NCI-H526 treated with DMSO at 0.1 percent for 48 hours (cell line): Measurements from ENCODE around the gene ADRA1B.
"Not testable (repeated sequence)": the region's sequence is repeated elsewhere in the genome, so short reads cannot be mapped to it uniquely, and the experiment has no call there.

Experiments used
- DNase-seq: peaks from one replicate; lab custom pipeline; 2025; lab: John Stamatoyannopoulos, UW

ADRA1B gene

DNA sequence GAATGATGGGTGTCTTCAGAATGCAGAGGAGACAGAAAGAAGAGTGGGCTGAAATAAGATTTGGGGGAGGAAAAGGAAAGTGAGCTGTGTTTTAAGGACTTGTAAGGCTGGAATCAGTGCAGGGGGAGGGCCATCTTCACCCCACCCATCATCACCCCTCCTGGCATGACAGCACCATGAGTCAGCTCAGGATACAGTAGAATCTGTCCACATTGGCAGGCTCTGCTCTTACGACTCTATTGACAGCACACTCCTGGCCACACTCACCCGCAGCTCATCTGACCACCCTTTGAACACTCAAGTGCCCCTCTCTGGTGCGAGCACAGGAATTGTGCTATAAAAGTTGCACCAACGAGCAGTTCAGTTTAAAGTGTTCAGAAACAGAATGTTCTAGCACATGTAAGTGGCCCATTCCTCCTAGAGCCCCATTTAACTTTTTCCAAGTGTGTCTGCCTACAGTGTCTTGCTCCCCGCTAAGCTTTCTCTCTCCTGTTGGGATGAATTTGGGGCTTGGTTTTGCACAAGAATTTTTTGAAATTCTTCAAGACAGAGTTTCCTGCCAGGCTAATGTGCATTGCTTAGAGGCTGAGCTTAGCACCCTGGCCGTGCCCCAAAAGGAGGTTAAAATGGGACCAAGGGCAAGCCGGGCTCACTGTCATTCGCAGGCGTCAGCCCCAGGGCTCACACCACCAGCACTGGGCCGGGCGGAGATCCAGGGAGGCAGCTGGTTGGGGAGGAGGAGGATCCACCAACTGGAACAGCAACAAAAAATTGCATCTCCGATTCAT lies 12.0 kb downstream of the ADRA1B start:
- no peak for DNase-seq

DNA sequence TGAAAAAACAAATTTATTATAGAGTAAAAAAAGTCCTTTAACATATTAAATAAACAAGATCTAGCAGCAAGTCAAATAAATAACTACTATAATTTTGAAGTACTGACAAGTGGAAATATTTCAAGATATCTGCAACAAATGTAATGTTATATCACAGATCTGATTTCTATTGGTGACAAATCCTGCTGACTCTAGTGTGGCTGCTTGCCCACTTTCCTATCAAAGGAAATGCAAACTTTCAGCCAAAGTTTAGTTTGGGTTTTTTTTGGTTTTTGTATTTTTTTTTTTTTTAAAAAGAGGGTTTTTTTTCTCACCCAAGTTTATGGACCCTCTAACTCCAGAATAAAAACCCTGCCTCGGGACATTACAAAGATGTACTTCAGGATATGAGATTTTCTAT lies 12.9 kb downstream of the ADRA1B start:
- no peak for DNase-seq

DNA sequence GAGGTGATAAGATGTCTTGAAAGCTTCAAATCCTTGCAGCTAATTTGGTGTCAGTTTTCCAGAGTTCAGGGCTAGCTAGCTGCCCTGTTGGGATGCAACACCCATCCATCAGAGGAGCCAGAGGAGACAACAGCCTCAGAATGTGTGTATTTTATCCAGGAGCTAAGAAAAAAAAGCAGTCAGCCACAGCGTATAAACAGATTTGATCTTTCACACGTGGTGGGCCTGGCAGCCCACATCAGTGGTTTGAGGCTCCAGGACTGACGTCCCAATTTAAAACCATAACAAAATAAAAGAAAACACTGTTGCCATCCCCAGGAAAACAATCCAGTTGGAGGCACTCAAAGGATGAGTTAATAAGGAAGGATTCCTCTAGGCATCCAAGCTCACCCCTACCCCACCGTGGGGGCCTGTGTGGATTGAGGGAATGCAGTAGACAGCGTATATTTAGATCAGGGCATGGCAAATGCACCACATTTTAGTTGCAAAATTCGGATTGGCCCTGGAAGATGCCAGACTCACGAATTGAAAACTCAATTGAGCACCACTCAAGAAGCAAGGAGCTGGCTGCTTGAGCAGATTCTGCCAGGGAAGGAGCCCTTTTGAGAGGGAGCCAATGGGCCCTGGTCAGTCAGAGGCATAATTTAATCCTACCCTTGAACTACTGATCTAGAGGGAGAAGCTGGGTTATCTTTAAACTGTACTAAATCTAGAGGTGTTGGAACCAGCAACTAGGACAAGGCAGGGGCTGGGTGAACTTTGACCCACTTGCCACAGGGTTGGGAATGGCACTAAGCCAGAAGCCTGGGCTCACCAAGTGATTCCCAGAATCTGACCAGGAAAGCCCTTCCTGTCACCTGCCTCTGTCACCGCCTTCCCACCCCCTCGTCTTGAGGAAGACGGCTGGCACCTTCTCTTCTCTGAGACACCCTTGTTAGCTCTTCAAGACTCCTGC lies 17.5 kb downstream of the ADRA1B start:
- no peak for DNase-seq

DNA sequence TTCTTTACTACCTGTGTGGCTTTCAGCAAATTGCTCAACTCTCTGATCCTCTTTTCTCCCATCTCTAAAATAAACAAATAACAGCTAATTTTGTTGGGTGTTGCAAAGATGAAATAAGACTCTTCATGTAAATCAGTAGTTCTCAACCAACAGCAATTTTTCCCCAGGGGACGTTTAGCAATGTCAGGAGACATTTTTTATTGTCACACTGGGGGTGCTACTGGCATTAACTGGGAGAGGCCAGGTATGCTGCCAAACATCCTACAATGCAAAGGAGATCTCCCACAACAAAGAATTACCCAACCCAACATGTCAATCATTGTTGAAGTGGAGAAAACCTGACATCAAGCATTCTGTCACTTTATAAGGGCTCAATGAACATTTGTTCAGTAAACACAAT lies 19.7 kb downstream of the ADRA1B start:
- no peak for DNase-seq

DNA sequence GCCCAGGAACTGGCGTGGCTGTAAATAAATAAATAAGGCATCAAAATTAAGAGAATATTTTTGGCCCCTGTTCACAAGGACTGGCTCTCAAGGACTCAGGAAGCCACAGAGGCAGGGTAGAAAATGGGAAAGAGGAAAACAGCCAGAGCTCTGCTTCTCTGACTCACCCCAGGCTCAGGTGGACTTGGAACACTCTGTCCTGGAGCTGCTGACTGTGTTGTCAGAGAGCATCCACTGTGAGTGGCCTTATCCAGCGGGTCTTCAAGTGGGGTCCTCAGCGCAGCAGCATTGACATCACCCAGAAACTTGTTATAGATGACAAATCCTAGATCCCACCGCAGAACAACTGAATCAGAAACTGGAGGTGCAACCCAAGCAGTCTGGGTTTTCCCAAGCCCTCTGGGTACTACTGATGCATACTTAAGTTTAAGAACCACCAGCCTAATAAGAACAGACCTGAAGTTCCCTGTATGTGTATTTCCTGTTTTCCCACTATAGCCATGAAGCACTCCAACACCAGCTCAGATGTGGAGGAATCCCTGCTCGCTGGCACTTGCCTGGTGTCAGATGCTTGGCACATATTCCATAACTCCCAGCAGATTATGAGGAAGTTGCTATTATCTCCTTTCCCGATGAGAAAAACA lies 20.5 kb downstream of the ADRA1B start:
- no peak for DNase-seq

DNA sequence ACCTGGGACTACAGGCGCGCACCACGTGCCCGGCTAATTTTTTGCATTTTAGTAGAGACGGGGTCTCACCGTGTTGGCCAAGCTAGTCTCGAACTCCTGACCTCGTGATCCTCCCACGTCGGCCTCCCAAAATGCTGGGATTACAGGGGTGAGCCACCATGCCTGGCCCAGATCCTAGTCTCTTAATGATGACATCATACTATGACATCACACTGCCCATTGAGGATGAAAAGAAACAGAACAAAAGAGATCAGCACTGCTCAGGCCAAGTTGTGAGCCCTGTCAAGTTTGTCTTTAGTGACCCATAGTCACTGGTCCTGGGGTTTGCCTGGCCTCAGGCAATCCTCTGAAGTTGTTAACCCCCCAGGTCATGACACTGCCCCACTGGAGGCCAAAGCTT lies 21.3 kb downstream of the ADRA1B start:
- DNase-seq: no peak

DNA sequence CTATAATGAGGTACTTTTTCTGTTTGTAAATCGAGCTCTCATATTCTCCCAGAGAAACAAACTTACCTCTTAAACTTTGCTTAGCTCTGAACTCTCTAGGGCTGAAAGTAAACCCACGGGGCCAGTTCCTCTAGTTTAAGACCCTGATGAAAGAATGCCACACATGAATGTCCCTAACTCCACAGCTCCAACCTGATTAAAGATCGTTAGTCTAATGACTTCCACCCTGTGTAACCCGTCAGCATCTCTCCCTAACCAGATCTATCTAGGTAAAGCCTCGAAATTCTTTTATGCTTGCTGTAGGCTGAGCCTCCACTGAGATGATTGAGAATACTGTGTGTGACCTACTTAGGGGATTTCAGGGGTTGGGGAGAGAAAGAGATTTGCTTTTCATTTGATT lies 27.0 kb downstream of the ADRA1B start:
- no peak for DNase-seq

DNA sequence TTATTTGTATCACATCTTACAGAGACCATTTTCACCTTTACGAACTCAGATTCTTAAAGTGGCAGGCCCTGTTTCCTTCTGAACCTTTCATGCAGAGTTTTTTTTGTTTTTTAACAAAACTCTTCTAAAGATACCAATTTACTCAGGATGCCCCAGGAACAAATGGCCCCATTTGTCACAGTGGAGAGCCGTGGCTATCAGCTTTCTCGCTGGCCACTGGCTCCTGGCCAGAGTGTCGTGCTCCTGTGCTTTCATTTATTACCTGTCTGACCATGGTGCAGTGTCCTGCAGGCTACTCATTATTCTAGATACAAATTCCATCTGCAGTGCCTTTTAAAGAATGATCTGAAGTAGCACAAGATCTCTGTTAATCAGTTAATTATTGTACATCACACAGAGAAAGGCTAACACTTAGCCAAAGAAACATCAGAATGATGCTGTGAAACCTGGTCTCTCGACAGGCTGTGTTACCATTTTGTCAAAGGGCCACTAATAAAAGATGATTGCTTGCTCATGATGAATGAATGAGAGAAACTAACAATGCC lies 27.8 kb downstream of the ADRA1B start:
- no peak for DNase-seq

DNA sequence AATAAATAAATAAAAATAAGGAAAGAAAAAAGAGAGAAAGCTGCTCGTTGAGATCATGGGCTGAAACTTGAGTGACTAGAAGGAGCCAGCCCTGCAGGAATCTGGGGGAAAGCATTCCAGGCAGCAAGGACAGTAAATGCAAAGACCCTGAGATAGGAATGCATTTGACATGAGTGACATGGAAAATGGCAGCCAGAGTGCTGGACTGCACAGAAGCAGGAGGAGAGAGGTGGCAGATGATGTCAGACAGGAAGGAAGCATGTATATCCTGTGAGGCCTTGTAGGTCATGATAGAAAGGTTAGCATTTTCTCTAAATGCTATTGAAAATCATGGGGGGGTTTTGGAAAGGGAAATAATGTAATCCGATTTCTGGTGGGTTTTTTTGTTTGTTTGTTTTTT lies 29.1 kb downstream of the ADRA1B start:
- no peak for DNase-seq

DNA sequence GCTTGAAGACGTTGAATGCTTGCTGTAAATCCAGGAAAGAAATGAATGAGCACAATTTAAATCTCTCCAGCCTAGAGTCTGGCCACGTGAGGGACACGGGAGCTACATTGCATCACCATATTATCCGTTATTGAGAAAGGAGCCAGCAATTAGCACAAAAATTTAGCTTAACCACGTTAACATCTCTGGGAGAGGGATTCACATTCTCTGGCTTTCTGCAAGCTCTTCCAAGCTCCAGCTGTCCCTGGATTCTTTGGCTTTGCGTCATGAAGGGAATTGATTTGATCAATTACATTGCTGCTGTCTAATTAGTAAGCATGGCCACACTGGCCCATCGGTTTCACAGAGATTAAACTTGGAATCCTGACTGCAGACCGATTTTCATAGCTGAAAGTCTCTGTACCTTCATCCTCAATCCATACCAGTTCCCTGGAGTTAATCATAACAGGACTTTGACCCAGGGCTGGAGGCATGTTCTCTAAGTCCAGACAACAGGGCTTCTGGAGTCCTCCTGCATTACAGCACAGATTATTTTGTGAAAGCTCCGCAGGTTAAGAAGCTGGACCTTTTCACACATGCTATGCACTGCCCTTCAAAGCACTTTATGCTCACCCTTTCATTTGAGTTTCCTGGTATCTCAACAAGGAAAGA lies 31.6 kb downstream of the ADRA1B start:
- DNase-seq: no peak

DNA sequence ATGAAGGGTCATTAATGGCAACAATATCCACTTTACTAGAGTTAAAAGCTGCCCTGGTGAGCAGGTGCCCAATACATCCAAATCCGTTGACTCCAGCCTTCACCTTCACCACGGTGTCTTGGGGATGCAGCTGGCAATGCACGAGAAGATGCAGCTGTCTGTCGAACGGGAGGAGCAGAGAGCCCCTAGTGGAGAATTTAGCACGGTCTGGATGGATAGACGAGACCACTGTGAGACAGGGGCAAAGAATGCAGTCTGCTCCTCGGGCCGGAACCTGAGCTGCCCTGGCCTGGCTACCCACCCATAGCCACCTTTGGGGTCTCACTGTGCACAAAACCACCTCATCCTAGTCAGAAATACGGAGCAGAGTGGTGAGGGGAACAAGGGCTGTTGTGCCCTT lies 35.1 kb downstream of the ADRA1B start:
- DNase-seq: no peak

DNA sequence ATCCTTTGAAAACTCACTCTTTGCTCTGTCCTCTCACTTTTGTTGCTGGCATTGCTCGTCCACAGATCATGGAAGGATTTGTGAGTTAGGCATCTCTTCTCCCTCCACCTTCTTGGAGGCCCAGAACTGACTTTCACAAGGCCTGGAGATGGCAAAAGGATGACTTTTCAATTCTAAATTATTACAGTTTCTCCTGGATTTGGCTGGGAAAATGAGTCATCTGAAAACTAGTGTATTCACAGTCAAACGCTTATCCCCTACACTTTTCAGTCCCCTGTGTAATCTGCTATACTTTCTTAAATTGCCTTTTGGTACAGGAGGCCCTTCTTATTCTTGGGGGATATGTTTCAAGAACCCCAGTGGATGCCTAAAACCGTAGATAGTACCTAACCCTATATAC lies 35.6 kb downstream of the ADRA1B start:
- no peak for DNase-seq

DNA sequence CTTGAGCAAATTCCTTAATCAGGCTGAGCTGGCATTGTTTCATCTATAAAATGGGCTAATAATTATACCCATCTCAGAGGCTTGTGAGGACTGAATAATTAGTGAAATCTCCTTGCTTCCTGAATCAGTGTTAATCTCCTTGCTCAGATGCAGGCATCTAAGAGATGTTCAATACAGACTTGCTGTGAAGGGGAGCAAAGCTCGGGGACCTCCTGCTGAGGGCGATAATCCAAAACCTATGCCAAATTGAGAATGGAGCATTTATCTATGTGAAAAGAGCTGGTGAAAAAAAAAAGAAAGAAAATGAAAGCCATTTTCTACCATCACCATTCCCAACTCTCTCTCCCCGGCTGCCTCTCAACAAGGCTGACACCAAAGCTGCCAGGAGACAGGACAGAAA lies 37.3 kb downstream of the ADRA1B start:
- no peak for DNase-seq

DNA sequence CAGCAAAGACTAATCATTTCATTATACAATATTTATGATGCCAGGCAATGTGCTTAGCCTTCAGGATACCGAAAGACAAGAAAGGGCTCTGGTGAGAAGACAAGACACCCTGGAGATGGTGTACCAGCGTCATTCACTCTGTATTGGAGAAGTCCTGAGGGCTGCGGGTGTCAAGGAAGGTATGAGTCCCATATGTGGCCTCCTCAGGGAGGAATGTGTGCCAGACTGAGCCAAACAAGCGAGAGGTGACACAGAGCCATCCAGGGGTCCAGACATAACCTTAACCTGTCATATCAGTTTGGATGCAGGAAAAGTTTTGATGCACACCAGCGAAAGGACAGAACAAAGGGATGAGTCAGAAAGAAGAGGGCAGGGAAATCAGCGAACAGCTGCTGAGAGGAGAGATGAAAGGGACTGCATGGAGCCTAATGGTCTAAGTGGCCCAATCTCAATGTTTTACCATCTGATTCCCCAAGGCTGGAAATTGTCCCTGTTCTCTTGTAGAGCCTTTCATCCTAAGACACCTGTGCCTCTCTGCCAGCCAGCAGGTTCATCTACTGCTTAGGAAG lies 38.9 kb downstream of the ADRA1B start:
- no peak for DNase-seq

DNA sequence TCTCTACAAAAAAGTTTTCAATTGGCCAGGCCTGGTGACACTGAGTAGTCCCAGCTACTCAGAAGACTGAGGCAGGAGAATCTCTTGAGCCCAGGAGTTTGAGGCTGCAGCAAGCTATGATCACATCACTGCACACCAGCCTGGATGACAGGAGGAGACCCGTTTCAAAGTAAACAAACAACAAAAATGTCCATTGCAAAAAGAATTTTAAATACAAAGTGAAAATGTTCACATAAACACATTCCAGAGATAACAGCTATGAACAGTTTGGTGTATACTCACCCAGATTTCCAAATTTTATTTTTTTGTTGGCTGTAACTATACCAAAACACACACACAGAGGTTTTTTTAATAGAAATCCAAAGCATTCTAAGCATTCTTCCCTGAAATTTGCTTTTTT lies 39.8 kb downstream of the ADRA1B start:
- no peak for DNase-seq

DNA sequence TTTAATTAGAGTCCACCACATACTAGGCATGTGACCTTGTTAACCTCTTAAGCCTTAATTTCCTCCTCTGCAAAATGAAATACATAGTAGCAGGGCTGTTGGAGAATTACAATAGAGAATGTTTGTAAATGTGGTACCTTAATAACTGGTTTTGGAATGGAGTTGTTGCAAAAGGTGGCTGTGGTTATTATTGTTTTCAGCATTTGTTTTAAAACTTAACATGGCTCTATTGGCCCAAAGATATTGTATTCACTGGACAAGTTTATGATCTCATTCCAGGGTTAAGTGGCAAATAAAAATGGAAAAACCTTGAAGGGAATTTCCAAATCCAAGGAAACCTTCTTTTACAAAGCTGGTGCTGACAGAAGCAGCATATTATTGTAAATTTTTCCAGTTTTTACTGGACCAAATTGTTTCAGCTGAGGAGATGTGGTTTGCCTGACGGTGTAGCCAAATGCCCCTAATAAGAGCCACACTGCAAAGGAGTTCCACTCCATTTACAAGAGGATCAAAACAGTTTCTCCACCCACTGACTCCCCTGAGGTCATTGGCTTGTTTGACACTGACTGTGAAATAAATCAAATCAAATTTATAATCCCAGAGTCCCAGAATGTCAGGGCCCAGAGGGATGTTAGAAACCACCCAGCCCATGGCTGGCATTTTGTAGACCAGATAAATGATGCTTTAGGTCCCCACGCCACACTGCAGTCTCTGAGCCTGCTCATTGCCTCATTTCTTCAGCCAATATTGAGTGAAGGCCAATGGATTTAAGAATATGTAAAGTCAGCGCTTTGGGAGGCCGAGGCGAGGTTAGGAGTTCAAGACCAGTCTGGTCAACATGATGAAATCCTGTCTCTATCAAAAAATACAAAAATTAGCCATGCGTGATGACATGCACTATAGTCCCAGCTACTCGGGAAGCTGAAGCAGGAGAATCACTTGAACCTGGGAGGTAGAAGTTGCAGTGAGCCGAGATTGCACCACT lies 45.2 kb downstream of the ADRA1B start:
- no peak for DNase-seq

DNA sequence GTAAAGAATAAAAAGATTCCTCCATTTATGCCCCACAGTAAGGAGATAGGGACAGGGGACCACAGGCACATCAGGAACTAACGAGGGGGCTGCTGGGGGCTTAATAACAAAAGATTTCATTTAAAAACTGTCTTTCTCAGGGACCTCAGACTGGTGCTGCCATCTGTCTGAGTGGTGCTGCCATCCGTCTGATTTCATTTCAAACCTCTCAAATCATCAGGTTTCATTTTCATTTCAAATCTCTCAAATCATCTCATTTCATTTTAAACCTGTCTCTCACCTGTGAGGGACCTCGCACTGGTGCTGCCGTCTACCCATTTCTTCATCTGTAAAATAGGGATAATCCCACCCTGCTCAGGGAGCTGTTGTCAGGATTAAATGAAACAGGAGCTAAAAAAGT lies 45.9 kb downstream of the ADRA1B start:
- DNase-seq: no peak

DNA sequence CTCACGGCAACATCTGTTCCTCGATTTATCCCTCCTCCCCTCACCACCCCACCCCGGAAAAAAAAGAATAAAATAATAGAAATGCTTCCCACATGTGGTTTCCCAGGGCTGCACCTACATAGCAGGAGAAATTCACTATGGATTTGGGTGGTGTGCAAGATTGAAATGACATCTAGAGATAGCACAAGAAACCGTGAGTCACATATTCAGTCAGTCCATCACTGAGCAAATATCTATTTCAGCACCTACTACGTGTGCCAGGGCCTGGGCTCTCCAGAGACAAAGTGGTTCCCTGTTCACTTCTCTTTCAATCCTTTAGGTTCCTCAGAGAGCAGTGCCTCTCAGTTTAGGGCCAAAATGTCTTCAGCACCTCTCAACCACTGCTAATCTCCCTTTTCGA lies 47.7 kb downstream of the ADRA1B start:
- DNase-seq: no peak

DNA sequence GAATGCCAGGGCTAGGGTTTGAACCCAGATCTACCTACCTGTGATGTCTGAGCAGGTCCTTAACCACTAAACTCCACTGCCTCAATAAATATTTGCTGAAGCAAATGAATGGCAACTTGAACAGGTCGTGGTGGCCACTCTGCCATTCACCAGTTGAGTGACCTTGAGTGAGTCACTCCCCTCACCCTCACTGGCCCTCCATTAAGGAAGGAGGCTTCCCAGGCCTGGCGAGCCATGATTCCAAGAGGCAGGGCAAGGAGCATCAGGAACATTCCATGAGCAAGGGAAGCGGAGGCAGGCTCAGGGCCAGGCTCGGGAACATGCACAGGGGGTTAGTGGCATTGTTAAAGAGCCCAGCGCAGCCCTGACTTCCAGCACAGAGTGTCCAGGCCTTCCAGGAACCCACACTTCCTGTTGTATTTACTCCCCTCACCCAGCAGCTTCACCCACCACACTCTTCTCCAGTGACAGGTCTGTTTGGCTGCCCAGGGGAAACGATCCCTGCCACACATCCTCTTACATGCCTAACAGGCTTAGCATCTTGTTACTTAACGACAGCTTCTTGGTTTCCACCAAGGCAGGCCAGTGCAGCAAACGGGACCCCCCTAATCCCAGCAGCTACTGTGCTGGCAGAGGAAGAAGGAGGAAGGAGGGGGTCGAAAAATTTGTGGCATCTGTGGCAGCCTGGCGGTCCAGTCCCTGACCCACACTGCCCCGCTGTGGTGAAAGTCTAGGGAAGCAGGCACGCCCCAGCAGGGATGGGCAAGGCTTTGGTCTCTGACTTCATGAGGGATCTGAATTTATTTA lies 49.0 kb downstream of the ADRA1B start:
- DNase-seq: peak; percentile 3

DNA sequence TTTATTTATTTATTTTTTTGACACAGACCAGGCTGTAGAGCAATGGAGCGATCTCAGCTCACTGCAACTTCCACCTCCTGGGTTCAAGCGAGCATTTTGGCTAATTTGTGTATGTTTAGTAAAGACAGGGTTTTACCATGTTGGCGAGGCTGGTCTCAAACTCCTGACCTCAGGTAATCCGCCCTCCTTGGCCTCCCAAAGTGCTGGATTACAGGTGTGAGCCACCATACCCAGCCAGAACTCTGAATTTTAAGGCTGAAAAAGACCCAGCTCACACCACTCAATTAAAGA lies 49.5 kb downstream of the ADRA1B start:
- not testable (repeated sequence) for DNase-seq
